Nucleus accumbens (tissue), 56 donors: ENCODE data around the gene GPLD1.
"Not testable (repeated sequence)": the region's sequence is repeated elsewhere in the genome, so short reads cannot be mapped to it uniquely, and the experiment has no call there.

ENCODE experiments used
- DNase-seq, 56 donors: peaks; one replicate each; lab custom pipeline; 2025; lab: John Stamatoyannopoulos, UW

The GPLD1 gene

DNA sequence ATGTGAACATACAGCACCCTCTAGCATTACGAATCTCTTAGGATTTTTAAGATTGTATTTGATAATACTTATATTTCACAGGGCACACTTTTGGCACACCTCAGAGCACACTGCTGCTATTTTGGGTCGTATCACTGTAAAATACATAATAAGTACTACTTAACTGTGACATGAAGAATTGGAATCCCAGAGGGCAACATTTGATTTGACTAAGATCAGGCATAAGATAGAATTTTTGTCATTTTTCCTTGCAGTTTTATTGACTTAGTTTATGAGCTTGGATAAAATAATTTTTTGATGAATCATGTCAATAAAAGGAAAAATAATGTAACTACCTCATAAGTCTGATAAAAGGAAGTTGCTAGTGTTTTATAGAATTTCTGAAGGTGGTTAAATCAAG is 64.3 kb downstream of the GPLD1 start:
- DNase-seq, result no peak

DNA sequence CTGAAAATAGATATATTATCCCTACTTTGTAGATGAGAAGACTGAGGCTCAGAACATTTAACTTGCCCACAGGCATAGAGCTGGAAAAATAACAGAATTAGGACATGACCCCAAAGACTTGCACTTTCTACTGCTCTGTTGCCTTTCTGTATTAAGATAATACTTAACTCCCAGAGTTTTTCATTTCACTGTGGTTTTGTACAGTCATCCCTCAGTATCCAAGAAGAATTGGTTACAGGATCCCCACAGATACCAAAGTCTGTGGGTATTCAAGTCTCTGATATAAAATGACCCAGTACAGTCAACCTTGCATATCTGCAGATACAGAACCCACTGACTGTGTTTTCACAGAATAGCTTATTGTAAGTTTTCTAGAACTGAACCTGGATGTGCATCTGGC is 69.9 kb downstream of the GPLD1 start:
- no peak for DNase-seq

DNA sequence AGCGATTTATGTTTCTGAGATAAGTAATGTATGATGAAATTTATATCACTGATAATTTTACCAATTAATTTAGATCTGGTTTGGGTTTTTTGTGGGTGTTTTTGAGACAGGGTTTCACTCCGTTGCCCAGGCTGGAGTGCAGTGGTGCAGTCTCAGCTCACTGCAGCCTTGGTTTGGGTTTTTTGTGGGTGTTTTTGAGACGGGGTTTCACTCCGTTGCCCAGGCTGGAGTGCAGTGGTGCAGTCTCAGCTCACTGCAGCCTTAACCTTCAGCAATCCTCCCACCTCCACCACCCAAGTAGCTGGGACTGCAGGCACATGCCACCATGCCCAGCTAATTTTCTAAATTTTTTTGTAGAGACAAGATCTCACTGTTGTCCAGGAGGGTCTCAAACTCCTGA is 73.6 kb downstream of the GPLD1 start:
- no peak for DNase-seq

DNA sequence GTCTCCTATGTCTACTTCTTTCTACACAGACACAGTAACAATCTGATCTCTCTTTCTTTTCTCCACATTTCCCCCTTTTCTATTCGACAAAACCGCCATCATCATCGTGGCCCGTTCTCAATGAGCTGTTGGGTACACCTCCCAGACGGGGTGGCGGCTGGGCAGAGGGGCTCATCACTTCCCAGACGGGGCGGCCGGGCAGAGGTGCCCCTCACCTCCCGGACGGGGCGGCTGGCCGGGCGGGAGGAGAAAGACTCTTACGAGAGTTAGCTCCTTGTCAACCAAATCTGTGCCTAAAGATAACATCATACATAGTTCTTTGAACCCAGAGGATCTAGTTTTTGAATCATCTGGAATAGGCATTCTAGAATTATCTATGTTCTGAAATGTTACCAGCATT is 74.8 kb downstream of the GPLD1 start:
- not testable (repeated sequence) for DNase-seq

DNA sequence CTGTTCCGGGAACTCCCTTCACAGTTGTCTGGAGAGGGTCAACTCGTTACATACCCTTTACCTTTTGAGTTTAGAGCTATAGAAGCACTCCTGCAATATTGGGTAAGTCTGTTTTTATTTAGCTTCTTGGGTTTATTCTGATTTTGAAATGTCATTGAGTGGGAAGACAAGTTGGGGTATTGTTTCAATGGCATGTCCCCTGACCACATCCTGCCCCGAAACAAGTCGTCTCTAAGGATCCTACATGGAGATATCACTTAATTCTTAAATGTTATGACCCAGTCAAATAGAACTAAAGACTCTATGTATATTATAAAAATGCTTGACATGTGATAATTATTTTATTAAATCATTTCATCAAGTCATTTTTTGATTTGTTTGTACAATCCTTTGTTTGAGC is 77.1 kb downstream of the GPLD1 start:
- no peak for DNase-seq

DNA sequence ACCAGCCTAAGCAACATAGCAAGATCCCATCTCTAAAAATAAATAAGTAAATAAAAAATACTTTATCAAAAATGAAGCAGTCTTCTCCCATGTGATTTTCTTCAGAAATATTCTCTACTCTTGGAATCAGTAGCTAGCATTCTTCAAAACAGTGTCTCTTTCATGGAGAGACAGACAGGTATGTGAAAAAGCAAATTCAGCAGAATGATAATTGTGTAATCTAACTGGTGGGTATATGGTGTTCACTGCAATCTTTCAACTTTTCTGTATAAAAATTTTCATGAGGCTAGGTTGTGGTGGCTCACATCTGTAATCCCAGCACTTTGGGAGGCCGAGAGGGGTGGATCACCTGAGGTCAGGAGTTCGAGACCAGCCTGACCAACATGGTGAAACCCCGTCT is 78.8 kb downstream of the GPLD1 start:
- no peak for DNase-seq

DNA sequence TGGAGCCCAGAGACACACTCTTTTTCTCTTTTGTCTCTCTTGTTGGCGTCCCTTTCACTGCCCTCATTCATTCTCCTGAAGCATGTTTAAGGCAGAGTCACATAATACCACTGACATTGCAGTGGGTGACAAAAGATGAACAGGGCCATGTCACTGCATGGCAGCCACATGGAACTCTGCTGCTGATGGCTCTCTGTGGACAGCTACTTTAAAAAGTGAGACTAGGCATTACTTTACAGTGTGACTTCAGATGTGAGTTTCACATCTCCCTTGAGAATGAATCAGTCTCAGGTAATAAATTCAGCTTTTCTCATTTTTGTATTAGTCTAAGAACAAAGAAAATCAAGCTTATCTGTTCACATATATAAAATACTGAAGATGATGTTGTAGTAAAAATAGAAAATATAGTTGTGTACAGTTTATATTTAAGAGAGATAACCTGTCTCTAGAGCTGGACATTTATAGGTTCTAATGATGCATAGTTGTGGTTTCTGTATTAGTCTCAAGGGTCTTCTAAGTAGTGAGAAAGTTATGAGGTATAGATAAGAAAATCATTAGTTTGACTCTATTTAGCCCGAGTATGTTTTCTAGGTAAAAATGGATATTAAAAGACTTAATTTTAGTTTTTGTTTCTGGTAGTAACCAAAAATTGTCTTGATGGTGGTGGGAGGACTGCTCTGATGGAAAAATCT is 80.5 kb downstream of the GPLD1 start:
- DNase-seq, result no peak

DNA sequence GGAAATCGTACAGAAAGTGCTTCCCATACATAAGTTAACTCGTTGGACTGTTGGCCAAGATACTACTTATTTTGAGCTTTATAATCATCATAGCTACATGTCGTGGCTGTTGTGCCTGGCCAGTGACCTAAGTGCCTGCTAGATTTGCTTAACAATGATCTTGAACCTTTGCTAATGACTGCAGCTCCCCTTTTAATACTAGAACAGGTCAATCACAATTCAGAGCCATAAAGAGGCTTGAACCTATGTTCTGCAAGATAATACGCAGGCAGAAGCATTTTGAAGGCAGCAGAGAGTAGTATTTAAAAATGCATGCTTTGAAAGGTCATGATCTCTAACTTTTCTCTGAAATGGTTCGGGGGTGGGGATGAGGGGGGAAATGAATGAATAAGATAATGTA is 84.1 kb downstream of the GPLD1 start:
- no peak for DNase-seq

DNA sequence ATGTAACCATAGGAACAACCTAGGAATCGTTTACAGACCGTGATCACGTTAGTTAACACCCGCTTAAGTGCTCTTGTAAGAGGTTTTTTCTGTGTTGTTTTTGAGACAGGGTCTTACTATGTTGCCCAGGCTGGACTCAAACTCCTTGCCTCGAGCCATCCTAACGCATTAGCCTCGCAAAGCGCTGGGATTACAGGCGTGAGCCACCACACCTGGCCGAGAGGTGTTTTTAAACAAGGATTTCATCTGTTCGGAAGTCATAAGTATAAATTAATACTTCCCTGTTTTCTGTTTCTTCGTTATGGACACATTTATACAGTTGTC is 85.9 kb downstream of the GPLD1 start:
- no peak for DNase-seq

DNA sequence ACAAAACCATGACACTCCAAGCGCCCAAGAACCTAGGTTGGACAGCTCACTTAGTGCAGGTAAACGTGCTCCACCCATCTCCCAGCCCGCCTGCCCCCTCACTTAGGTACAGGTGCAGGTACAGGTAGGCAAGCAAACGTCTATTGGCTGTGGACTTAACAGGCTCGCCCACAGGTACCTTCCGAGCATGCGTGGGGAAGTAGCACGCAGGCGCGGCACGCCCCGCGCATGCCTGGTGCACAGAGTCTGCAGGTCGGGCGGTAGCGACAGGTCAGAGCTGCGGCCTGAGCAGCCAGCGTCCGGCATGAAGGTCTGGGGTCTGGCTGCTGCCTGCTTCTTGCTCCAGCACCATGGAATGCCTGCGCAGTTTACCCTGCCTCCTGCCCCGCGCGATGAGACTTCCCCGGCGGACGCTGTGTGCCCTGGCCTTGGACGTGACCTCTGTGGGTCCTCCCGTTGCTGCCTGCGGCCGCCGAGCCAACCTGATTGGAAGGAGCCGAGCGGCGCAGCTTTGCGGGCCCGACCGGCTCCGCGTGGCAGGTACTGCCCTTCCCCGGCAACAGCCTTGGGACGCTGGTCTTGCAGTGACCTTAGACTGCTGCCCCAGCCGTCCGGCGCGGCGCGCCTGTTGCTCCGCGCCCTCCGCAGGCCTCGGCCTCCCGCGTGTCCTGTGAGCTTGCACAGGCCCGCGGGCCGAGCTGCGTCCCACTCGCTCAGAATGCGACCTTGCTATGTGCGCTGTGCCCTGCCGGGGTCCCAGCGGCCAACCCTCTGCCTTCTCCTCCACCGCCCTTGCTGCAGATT is 86.5 kb downstream of the GPLD1 start, which contains the start of gene MRS2:
MRS2 (plus strand) TSS at position 240 of the 804 bp plus-strand sequence; CDS start at position 351, 111 bp downstream.
- DNase-seq, result peak; percentile 38 to 91 (median 81)

DNA sequence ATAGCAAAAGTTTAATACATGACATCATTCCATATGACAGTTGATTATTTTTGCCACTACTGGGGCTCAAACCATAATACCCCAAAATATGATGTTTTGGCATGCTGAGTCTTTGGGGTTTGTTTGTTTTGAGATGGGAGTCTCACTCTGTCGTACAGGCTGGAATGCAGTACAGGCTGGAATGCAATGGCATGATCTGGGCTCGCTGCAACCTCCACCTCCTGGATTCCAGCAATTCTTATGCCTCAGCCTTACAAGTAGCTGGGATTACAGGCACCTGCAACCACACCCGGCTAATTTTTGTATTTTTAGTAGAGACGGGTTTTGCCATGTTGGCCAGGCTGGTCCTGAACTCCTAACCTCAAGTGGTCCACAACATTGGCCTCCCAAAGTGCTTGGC is 87.9 kb downstream of the GPLD1 start:
- DNase-seq, result no peak

DNA sequence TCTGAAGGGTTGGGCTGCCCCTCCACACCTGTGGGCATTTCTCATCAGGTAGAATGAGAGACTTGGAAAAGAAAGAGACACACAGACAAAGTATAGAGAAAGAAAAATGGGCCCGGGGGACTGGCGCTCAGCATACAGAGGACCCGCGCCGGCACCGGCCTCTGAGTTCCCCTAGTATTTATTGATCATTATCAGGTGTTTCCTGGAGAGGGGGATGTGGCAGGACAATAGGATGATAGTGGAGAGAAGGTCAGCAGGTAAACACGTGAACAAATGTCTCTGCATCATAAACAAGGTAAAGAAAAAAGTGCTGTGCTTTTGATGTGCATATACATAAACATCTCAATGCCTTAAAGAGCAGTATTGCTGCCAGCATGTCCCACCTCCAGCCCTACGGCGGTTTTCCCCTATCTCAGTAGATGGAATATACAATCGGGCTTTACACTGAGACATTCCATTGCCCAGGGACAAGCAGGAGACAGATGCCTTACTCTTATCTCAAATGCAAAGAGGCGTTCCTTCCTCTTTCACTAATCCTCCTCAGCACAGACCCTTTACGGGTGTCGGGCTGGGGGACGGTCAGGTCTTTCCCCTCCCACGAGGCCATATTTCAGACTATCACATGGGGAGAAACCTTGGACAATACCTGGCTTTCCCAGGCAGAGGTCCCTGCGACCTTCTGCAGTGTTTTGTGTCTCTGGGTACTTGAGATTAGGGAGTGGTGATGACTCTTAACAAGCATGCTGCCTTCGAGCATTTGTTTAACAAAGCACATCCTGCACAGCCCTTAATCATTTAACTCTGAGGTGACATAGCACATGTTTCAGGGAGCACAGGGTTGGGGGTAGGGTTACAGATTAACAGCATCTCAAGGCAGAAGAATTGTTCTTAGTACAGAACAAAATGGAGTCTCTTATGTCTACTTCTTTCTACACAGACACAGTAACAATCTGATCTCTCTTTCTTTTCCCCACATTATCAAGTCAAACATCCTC is 89.0 kb downstream of the GPLD1 start:
- not testable (repeated sequence) for DNase-seq

DNA sequence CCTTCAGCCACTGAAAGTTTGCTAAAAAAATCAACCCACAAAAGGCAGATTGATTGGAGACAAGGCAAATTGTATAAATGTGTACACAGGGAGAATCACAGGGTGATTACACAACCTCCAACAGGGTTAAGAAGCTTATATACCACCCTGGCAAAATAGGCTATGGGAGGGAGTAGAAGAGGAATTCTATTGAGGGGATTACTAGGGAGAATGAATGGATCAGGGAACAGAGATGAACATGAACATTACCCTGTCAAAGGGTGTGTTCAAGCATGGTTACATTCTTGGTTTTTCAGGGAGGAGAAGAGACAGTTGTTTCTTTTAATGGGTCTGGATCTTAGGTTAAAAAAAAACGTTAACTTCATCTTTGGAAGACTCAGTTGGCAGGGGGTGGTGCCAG is 91.7 kb downstream of the GPLD1 start:
- DNase-seq, result no peak

DNA sequence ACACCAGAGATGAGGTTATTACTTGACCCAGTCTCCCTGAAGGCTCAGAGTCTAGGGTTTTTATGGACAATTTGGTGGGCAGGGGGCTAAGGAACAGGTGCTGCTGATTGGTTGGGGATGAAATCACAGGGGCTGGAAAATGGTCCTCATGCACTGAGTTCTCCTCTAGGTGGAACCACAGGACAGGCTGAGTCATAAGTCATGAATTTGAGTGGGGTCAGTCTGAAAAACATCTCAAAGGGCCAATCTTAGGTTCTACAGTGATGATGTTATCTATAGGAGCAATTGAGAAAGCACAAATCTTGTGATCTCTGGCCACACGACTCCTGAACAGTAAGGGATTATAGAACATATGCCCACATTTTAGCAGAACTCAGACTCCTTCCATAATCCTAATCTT is 92.6 kb downstream of the GPLD1 start:
- DNase-seq, result no peak

DNA sequence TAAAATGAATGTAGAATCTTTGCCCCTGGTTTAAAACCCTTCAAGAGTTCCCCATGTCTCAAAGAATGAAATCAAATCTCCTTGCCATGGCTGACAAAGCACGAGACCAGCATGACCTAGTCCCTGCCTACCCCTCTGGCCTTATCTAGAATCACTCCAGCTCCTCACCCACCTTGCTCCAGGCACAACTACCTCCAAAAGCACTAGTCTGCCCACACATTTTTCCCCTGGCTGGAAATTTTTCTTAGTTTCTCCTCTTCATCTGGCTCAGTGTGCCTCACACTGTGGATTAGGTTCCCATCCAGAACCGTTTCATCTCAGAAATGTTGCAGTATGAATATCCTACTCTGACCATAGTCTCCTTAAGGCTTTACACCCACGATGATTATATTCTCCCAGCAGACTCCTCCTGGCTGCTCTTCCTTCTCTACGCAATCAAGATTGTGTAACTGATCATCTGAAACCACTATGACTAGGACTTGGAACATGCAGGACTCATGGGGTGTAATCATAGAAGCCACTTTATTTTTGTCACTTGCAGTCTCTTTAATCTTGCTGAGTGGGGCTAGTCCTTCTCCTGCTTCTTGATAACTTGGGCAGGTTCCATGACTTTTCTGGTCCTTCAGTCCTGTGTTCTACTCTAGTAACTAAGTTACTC is 94.5 kb downstream of the GPLD1 start:
- no peak for DNase-seq

DNA sequence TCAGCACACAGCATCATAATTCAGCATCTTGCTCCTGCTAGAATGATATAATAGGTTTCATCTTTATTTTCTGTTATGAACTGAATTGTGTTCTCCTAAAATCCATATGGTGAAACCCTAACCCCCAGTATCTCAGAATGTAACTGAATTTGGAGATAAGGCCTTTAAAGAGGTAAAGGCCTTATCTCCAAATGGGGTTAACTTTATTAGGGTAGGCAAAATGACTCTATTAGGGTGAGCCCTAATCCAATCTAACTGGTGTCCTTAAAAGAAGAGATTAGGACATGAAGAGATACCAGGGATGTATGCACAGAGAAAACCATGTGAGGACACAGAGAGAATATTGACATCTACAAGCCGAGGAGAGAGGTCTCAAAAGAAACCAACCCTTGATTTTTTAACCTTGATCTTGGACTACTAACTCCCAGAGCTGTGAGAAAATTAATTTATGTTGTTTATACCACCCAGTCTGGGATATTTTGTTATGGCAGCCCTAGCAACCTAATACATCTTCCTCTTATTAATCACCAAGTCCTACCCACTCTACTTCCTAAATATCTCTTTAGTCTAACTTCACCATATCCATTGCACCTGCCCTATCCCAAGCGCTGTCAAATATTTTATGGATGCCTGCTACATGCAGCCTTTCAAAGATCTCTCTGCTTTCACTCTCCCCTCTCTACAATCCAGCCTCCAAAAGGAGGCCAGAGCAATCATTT is 95.2 kb downstream of the GPLD1 start:
- DNase-seq, result no peak

DNA sequence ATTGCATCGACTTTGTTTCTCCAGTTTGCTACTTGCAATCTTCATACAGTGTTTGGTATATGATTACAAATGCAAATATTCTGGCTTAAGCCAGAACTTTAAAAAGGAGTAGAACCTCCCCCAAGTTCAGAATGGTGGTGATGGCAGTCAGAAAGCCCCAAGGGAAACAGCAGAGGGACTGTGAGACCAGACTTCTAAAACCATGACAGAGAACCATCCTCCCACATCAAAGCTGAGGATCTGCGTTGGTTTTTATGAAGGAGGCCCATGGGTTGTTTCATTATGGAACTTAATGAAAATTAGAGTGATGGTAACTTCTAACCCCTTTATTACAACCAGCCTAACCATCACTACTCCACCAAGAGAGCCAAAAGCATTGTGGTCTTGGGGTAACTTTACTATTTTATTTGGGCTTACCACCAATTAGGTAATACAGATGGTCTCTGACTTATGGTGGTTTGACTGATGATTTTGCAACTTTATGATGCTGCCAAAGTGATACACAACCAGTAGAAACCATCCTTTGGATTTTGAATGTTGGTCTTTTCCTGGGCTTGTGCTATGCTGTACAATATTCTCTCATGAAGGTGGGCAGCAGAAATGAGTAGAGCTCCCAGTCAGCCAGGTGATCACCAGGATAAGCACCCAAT is 97.5 kb downstream of the GPLD1 start:
- DNase-seq, result no peak

DNA sequence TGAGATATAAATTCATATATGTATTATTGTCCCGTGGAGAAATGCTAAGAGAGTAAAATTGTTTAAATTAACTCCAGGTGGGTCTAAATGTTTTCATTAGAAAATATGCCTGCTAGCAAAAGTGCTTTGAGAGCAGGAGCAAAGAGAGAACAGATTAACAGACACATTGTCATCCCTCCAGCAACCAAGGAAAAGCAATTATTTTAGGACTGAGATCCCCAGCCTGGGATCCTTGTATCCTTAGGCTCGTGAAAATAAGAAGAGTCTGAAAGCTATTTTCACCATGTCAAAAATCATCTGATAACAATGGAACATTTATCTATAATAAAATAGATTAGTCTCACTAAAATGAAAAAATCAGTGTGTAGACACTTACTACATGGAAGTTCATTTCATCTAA is 98.2 kb downstream of the GPLD1 start:
- DNase-seq, result no peak

DNA sequence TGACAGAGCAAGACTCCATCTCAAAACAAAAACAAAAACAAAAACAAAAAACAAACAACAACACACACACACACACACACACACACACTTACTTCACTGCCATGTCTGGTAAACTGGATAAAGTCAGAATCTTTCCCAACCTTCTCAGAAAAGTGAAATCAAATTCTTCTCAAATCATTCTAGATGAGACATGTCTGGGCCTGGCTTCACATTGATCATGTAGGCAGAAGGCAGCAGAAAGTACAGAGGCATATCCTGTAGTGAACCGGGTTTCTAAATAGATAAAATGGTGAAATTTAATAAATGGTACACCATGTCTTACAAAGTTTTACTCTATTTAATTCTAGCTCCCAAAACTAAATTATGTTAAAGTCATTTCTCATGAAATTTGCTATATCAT is 101.6 kb downstream of the GPLD1 start:
- DNase-seq, result no peak
